NCI-H1105 (cell line): Measurements from ENCODE around the gene RFX6.
"Not testable (repeated sequence)": the region's sequence is repeated elsewhere in the genome, so short reads cannot be mapped to it uniquely, and the experiment has no call there.

Source experiments
- DNase-seq: peaks from one replicate; lab custom pipeline; 2025; lab: John Stamatoyannopoulos, UW

Gene RFX6

GRCh38 chr6:116876635-116877611 lies at the start of gene RFX6:
RFX6 (plus strand) TSS chr6:116877242; CDS start chr6:116877276, 34 bp downstream.
- no peak for DNase-seq

GRCh38 chr6:116827561-116828240 lies 49.3 kb upstream of the RFX6 start:
- DNase-seq, result no peak

GRCh38 chr6:116828983-116829382 lies 48.1 kb upstream of the RFX6 start, which contains the start of gene GPRC6A:
GPRC6A (minus strand) TSS chr6:116829083; CDS start chr6:116829013, 70 bp downstream.
- no peak for DNase-seq

DNA sequence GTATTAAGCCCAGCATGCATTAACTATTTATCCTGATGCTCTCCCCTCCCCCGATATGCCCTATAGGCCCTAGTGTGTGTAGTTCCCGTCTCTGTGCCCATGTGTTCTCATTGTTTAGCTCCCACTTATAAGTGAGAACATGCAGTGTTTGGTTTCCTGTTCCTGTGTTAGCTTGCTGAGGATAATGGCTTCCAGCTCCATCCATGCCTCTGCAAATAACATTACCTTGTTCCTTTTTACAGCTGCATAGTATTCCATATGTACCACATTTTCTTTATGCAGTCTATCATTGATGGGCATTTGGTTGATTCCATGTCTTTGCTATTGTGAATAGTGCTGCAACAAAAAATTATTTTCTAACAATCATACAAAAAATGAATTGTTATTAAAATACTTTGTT lies 42.5 kb upstream of the RFX6 start:
- not testable (repeated sequence) for DNase-seq

GRCh38 chr6:116836606-116837342 lies 40.3 kb upstream of the RFX6 start:
- DNase-seq, result peak; percentile 36

GRCh38 chr6:116840091-116840490 lies 37.0 kb upstream of the RFX6 start:
- DNase-seq, result no peak

DNA sequence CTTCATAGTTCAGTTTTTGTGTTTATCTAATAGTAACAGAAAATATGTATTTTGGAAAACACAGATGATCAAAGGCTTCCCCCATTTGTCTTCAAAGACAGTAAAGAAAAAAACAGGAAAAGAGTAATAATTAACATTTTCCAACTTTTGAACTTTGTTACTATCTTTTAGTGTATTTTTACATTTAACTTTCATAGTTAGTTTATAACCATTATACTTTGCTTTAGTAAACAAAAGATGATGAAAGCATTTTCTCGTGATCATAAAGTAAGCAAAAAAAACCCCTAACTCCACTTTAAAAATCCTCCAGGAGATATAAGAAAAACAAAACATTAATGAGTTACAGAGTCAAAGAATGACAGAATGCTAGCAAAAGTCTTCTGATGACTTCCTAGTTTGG lies 34.6 kb upstream of the RFX6 start:
- no peak for DNase-seq

- peak; percentile 46 for DNase-seq
Measured at GRCh38 chr6:116847227-116847626, 29.8 kb upstream of the RFX6 start.

GRCh38 chr6:116858060-116858459 lies 19.0 kb upstream of the RFX6 start:
- no peak for DNase-seq

DNA sequence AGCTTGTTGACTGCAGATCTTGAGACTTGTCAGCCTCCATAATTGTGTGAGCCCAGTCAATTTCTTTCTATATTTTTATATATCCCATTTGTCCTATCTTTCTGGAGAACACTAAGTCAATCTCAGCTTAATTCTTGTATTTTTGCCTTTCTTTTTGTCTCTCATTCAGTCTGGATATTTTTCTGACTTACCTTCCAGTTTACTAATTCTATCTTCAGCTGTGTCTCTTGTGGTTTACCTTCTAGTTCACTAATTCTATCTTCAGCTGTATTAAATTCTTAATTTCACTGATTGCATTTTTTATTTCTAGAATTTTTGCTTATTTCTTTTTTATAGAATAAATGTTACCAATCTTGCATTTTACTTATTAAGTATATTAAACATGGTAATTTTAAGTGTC lies 17.8 kb upstream of the RFX6 start:
- DNase-seq, result no peak

DNA sequence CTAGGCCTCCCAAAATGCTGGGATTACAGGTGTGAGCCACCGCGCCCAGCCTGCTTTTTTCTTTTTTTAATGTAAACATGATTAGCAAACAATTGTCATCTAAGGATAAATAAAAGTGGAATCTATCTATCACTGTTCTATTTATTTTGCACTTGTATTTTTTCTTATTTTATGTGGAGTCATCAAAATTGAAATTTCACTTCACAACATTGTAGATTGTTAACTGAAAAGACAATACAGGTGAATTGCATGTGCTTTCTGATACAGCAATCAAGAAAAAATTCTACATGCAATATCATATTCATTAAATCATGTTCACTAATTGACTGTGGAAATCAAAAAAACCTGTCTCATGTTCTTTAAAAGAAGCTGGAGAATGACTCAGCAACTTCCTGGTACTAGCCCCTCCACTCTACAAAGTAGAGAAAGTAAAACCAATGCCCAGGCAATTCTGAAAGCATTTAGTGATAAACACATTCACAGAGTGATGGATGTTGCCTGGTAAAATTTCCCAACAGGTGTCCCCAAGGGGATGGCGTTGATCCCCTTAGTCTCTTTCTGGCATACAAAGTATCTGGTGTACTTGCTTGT lies 10.7 kb upstream of the RFX6 start:
- no peak for DNase-seq

GRCh38 chr6:116872771-116873170 lies 4.3 kb upstream of the RFX6 start:
- no peak for DNase-seq

- no peak for DNase-seq
Measured at GRCh38 chr6:116876107-116876506, 935 bp upstream of the RFX6 start.

GRCh38 chr6:116877743-116878142 lies 701 bp downstream of the RFX6 start:
- DNase-seq, result no peak

DNA sequence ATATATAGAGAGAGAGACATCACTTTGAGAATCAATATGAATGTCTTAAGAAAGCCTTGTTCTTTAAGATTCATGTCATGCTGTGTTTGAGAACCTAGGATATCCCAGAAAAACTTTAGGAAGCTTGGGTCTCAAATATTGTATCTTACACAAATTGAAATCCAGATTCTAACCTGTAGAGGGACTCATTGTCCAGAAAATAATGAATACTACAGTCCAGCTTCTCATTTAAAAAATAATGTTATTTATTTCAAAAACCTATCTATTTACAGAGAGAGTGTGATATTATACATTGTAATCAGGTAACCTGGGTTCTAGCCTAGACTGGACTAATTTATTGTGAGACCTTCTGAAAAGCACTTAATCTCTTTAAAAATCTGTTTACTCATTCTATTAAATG lies 4.2 kb downstream of the RFX6 start:
- DNase-seq, result no peak

DNA sequence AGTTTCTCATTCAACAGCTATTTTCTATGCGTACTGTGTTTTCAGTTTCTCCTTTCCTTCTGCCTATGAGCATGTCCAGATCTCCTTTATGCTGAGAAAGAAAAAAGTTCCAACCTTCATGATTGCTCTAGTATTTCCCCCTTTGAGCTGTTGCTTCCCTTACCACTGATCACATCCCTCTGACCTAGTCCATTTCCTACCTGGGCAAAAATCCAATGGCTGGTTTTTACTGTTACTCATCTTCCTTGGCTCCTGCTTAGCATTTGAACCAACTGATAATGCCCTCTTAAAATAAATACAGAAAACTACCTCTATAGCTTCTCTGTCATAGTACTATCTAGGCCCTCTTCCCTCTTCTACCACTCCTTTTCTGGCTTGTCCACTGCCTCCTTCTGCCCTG lies 6.0 kb downstream of the RFX6 start:
- no peak for DNase-seq

DNA sequence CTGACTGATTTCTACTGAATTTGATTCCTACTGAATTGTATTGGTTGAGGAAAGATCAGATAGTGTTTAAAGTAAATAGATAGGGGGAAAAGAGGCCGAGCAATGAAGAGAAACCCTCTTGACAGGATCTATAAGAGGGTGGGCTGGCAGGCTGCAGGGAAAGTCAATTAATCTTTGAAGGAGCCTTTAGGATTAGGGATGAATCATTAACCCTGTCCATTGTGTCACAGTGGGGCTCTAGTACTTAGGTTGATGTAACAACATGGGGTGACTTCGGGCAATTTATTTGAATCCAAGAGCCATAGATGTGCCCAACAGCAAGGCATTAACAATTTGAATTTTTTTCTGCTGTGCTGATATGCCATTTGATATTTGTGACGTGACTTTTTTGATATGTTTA lies 7.5 kb downstream of the RFX6 start:
- no peak for DNase-seq

DNA sequence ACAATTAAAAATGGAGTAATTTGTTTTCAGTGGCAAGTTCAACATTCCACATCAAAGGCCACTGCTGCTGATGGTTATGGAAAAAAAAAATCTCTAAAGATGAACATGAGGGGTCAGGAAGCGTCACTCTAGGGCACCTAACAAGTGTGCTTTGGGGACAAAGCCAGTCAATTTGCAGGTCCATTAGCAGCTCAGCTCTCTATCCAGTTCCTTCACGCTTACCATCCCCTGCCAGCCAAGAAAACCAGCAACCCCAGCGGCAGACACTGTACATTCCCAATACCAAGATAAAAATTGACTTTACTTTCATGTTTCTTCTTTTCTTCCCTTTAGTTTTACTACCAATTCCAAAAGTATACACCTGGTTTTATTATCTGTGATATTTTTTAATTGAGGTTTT lies 10.1 kb downstream of the RFX6 start:
- DNase-seq, result no peak

DNA sequence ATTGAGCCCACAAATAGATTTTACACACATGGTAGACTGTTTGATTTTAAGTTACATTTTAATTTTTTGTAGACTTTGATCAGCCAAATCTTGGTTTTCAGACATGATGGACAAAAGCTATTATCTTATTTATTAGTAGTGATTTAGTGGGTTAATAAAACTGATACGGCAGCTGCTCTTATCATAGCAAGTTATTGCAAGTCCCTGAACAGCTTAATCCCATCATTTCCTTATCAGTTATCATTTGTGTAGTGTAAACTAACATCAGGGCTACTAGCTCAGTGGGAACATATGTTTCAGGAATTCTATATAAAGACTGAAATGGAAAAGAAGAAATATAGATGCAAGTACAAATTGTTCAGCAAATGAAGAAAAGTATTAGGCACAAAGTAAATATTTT lies 10.9 kb downstream of the RFX6 start:
- DNase-seq, result no peak

DNA sequence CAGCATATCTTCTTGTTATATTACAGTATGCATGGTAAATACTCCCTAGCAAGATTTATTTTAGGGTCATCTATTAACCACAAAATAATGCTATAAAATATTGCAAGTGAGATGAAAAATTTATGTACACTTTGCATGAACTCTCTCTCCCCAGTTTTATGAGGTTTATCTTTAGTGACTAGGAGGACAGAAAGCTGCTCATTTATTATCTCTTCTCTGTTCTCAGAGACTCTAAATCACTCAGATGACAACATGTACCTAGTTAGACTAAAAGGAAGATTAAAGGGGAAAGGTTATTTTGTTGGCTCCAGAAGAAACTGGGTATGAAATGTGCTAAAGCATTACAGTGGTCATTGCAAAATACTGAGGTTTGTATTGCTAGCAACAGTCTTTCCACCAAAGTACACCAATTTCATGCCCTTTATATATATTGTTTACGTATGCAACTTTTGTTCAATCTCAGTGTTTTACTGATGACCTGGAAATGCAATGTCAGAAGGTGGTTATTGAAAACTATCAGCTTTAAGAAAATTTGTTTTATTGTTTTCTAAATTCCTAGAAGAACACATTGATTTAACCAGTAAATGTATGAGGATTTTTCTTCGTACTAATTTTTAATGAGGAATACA lies 11.8 kb downstream of the RFX6 start:
- DNase-seq, result no peak

GRCh38 chr6:116894669-116895068 lies 17.6 kb downstream of the RFX6 start:
- DNase-seq, result no peak

GRCh38 chr6:116895935-116896334 lies 18.9 kb downstream of the RFX6 start:
- no peak for DNase-seq
